K562 (cell line): ENCODE data around the gene KCNJ10. TPM values are rescaled to one million over a fixed set of nuclear protein-coding genes. Genes with fewer than 3 reads are reported as not detected.

Experiments used
- ATAC-seq: fragments of 200-7000 bp; cut with Tn5 transposase; 3 replicates; pipeline ENCODE4 v1.9.1; 2020; ENCODE audit warnings: moderate library complexity
- BruUV-seq: library from RNA; stranded (reverse); fragments of 400-500 nt; replicated peaks from 2 replicates; lab custom pipeline; 2021; lab: Mats Ljungman, UMichigan
- CTCF ChIA-PET: fragments of 300-600 bp; formaldehyde crosslinking; extraction: SDS; loops from one replicate; lab custom pipeline; 2021; ENCODE audit warnings: low intra/inter-chr PET ratio; lab: Yijun Ruan, JAX
- POLR2A ChIA-PET: fragments of 300-600, 350-650 bp; sonication (Branson Sonifier 250); formaldehyde crosslinking; extraction: SDS; loops from one replicate; lab custom pipeline; 2021; ENCODE audit warnings: antibody characterized with exemption, inconsistent platforms; lab: Yijun Ruan, JAX
- DNase-seq, 4 experiments: peaks; one replicate each; pipeline versions ENCODE4 v3.0.0 to v3.0.0-alpha.2; 2011 to 2018; ENCODE audit warnings: low spot score in 3 of 4, mixed read lengths in 3 of 4; ENCODE audit errors: extremely low read depth in 1 of 4
- FAIRE-seq: peaks from 2 replicates; lab custom pipeline; 2011; peaks lifted over from hg19 to GRCh38; lab: Jason Lieb, UNC
- H2AFZ ChIP-seq: 2 replicates; pipeline ENCODE4 v1.6.0; 2011; ENCODE audit warnings: low read depth, low read length, control low read depth, inconsistent platforms
- H3K27ac ChIP-seq: fragments of 200-600 bp; 3 replicates; pipeline ENCODE4 v1.8.0; 2011; ENCODE audit warnings: low read depth, mild to moderate bottlenecking, control low read depth, inconsistent platforms, low read length, moderate library complexity, mixed read lengths; ENCODE audit errors: extremely low read depth
- H3K27me3 ChIP-seq, 2 experiments: fragments of 300-600 bp in 1 of 2; 2 replicates in 1 of 2; 3 replicates in 1 of 2; pipeline versions ENCODE4 v1.6.0 to v1.8.0; 2011; ENCODE audit warnings: inconsistent platforms in 2 of 2, low read length in 2 of 2, mild to moderate bottlenecking in 1 of 2, mixed read lengths in 1 of 2, moderate library complexity in 1 of 2; ENCODE audit not compliant: control insufficient read depth in 2 of 2, insufficient read depth in 2 of 2
- H3K36me3 ChIP-seq: fragments of 300-600 bp; 3 replicates; pipeline ENCODE4 v1.8.0; 2011; ENCODE audit warnings: mild to moderate bottlenecking, low read length, inconsistent platforms; ENCODE audit not compliant: control insufficient read depth, insufficient read depth
- H3K4me1 ChIP-seq, 2 experiments: fragments of 200-600 bp in 1 of 2; replicated peaks in 1 of 2; 2 replicates in 1 of 2; 3 replicates in 1 of 2; pipeline versions ENCODE4 v1.5.1 to v1.8.0; 2011; ENCODE audit warnings: inconsistent platforms in 2 of 2, low read length in 2 of 2, mild to moderate bottlenecking in 1 of 2, mixed read lengths in 1 of 2, moderate library complexity in 1 of 2; ENCODE audit not compliant: control insufficient read depth in 2 of 2, insufficient read depth in 2 of 2
- H3K4me2 ChIP-seq: 2 replicates; pipeline ENCODE4 v1.6.1; 2011; ENCODE audit warnings: low read length, control low read depth, inconsistent platforms, mixed read lengths; ENCODE audit not compliant: insufficient read depth
- H3K4me3 ChIP-seq: fragments of 200-600 bp; sonication (generic), shearing (Covaris generic); 2 replicates; pipeline ENCODE4 v1.5.1; 2016; ENCODE audit warnings: control low read depth, inconsistent platforms
- H3K79me2 ChIP-seq: fragments of 200-600 bp; 3 replicates; pipeline ENCODE4 v1.8.0; 2011; ENCODE audit warnings: low read length, inconsistent platforms; ENCODE audit not compliant: control insufficient read depth, insufficient read depth
- H3K9ac ChIP-seq, 2 experiments: 2 replicates each; pipeline versions ENCODE4 v1.6.0 to v1.6.1; 2011; ENCODE audit warnings: low read depth in 2 of 2, low read length in 2 of 2, control low read depth in 1 of 2, inconsistent platforms in 1 of 2, mild to moderate bottlenecking in 1 of 2, mixed read lengths in 1 of 2; ENCODE audit not compliant: insufficient read depth in 1 of 2
- H3K9me1 ChIP-seq: one replicate; pipeline ENCODE4 v1.6.0; 2011; ENCODE audit warnings: inconsistent platforms, mild to moderate bottlenecking, low read length, moderate library complexity; ENCODE audit not compliant: control insufficient read depth, insufficient read depth
- H3K9me3 ChIP-seq: replicated peaks from 2 replicates; pipeline ENCODE4 v1.5.1; 2011; ENCODE audit warnings: low read depth, low read length, inconsistent platforms; ENCODE audit not compliant: control insufficient read depth, insufficient read depth
- H4K20me1 ChIP-seq: replicated peaks from 2 replicates; pipeline ENCODE4 v1.6.1; 2011; ENCODE audit warnings: low read length, inconsistent platforms, mixed read lengths; ENCODE audit not compliant: control insufficient read depth, insufficient read depth
- ATF1 ChIP-seq, 2 experiments: fragments of 450-650 bp in 1 of 2; IDR thresholded peaks; 2 replicates each; pipeline ENCODE4 v1.6.1; 2016; ENCODE audit warnings: missing compliant biosample characterization in 1 of 2, missing genetic modification characterization in 1 of 2
- CBFA2T3 ChIP-seq: fragments of 450-650 bp; IDR thresholded peaks from 2 replicates; pipeline ENCODE4 v1.6.1; 2017
- FOXP4 ChIP-seq: sonication (generic); formaldehyde crosslinking; IDR thresholded peaks from 2 replicates; pipeline ENCODE4 v1.8.0; 2022; ENCODE audit warnings: mild to moderate bottlenecking, missing genetic modification reagents, borderline replicate concordance
- KHSRP ChIP-seq: fragments of 450-650 bp; IDR thresholded peaks from 2 replicates; pipeline ENCODE4 v1.6.1; 2017
- L3MBTL2 ChIP-seq: fragments of 450-650 bp; IDR thresholded peaks from 2 replicates; pipeline ENCODE4 v1.6.1; 2016; ENCODE audit warnings: mild to moderate bottlenecking, moderate library complexity
- MTA3 ChIP-seq: fragments of 450-650 bp; formaldehyde crosslinking; IDR thresholded peaks from 2 replicates; pipeline ENCODE4 v1.6.1; 2017; ENCODE audit warnings: mild to moderate bottlenecking, borderline replicate concordance
- RBFOX2 ChIP-seq: fragments of 200-400 bp; formaldehyde crosslinking; IDR thresholded peaks from 2 replicates; pipeline ENCODE4 v1.6.1; 2017; ENCODE audit warnings: low read depth, mild to moderate bottlenecking, low read length, moderate library complexity
- ZNF444 ChIP-seq: fragments of 250-450 bp; sonication (Bioruptor Pico); IDR thresholded peaks from 2 replicates; pipeline ENCODE4 v1.4.0; 2020; ENCODE audit warnings: mild to moderate bottlenecking, moderate library complexity
- ZNF830 ChIP-seq: fragments of 250-450 bp; sonication (Bioruptor Pico); IDR thresholded peaks from 2 replicates; pipeline ENCODE4 v1.5.0; 2021; ENCODE audit warnings: mild to moderate bottlenecking
- WGBS: fragments of 100-300 bp; shearing (Covaris generic); methylation state at CpG from one replicate; pipeline ENCODE4 v1.1.6; 2016; ENCODE audit warnings: low coverage, mixed read lengths; ENCODE audit not compliant: insufficient coverage; ENCODE audit errors: missing lambda C conversion rate; 5-methylcytosine and 5-hydroxymethylcytosine counted together
- in situ Hi-C: fragments of 300-500 bp; cut with MboI; formaldehyde crosslinking; loops from 4 replicates; pipeline ENCODE4 v1.15.0; 2018; ENCODE audit warnings: inconsistent platforms, mixed read lengths
- intact Hi-C: fragments of 100-400 bp; cut with micrococcal nuclease; formaldehyde crosslinking; loops from 2 replicates; pipeline ENCODE4 v1.14.2; 2022
- polyA plus RNA-seq, 8 experiments: library from polyadenylated mRNA; depleted of rRNA in 4 of 8; stranded (reverse) in 5 of 8; unstranded in 3 of 8; fragments of >200 nt; fragmentation: Nextera tagmentation in 2 of 8; fragmentation: Illumina TruSeq in 1 of 8; extraction: Ambion mirVana in 2 of 8; extraction: Trizol in 1 of 8; gene quantifications; 2 replicates each; pipeline versions ENCODE4 v1.2.1 to v1.2.3, GENCODE V29; 2011 to 2014; ENCODE audit warnings: inconsistent platforms in 1 of 8, missing spikeins in 1 of 8
- total RNA-seq, 7 experiments: library from RNA; depleted of rRNA in 6 of 7; stranded (reverse); fragments of >200 nt in 6 of 7; fragmentation: Illumina TruSeq in 2 of 7; extraction: Trizol in 2 of 7; gene quantifications; 2 replicates each; pipeline versions ENCODE4 v1.2.1 to v1.2.3, GENCODE V29; 2011 to 2021; ENCODE audit warnings: low replicate concordance in 1 of 7
- TF ChIP-seq, protein P1 (sequence below): fragments of 250-450 bp; sonication (Bioruptor Pico); IDR thresholded peaks from 2 replicates; pipeline ENCODE4 v1.8.0; 2022; ENCODE audit warnings: inconsistent platforms
- TF ChIP-seq, protein P2 (sequence below): sonication (generic); formaldehyde crosslinking; IDR thresholded peaks from 2 replicates; pipeline ENCODE4 v1.8.0; 2022; ENCODE audit warnings: mild to moderate bottlenecking, low read depth, missing genetic modification reagents

The KCNJ10 gene
- total and polyA plus RNA-seq, 9 of the 15 experiments (the other 6 are each of a cell fraction or from before 2014, with no cell fraction given) = 0.06 to 0.11 TPM; not detected in 7

DNA sequence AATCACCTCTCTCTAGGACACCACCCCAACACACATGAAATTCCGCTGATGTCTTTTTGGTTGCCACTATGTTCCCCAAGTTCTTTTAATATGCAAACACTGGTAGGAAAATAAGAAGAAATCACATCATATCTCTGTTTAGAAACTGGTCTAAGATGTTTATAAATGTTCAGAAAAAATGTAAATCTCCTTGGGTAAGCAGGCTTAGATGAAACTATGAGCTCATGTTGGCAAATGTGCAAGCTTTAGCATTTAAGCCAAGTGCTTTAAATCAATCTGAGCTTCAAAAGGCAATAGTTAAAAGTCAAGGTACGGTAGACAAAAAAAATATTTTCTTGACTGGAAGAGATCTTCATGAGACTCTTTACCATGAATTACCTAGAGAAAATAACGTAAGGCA, 90.7 kb downstream of the KCNJ10 start:
- ChIA-PET CTCF (no interaction called here), POLR2A (no interaction called here)
- no peaks in the 10 kb centered on the region for H3K9me3 ChIP-seq
- peaks cover 23 to 41% of the 10 kb centered on the region in 2 experiments; a peak in 4 of 5 replicates for H3K27me3 ChIP-seq
- TF ChIP-seq ZNF830 (CRISPR knock-in tag) (no peak), RBFOX2 (no peak), ATF1 (CRISPR knock-in tag; IDR thresholded peaks at IDR 0.05) (no peak), ATF1 (tag; IDR thresholded peaks at IDR 0.05) (no peak)
- H4K20me1 ChIP-seq = no peaks in the 10 kb centered on the region; the same call in 1 of the 2 replicates
- DNase-seq = no peak
- FAIRE-seq = no peak
- H3K4me2 ChIP-seq = no peak overlapping the region
- no peaks in the 10 kb centered on the region for H3K9me1 ChIP-seq
- H3K4me3 ChIP-seq = no peak overlapping the region
- H2AFZ ChIP-seq = no peak overlapping the region
- no peaks in the 10 kb centered on the region for H3K36me3 ChIP-seq
- H3K27ac ChIP-seq = no peak overlapping the region
- no TSS peak for BruUV-seq
- H3K79me2 ChIP-seq = no peaks in the 10 kb centered on the region
- no peaks in the 10 kb centered on the region for H3K4me1 ChIP-seq
- intact Hi-C loops = no loop called here
- WGBS = 3% methylated on average over 3 of the region's 3 CpGs
- no peak for ATAC-seq
- in situ Hi-C loops = loop anchor here (25.0 kb wide), 1 partner anchor 792 kb away; no protein-coding TSS in a partner anchor
- no peak overlapping the region for H3K9ac ChIP-seq

GRCh38 chr1:159978107-159978398, 91.9 kb downstream of the KCNJ10 start:
- Histone ChIP-seq H4K20me1 (no peaks in the 10 kb centered on the region; the same call in 1 of the 2 replicates), H3K79me2 (no peaks in the 10 kb centered on the region), H2AFZ (no peak overlapping the region), H3K4me2 (no peak overlapping the region), H3K4me3 (no peak overlapping the region), H3K27me3 (peaks cover 23 to 36% of the 10 kb centered on the region in 2 experiments; a peak in 4 of 5 replicates), H3K27ac (no peak overlapping the region), H3K9me3 (no peaks in the 10 kb centered on the region), H3K36me3 (no peaks in the 10 kb centered on the region), H3K4me1 (no peaks in the 10 kb centered on the region), H3K9ac (no peak overlapping the region), H3K9me1 (no peaks in the 10 kb centered on the region)
- FAIRE-seq (no peak), DNase-seq (no peak), ATAC-seq (no peak)
- 0% methylated on average over 2 of the region's 2 CpGs for WGBS
- intact Hi-C loops (no loop called here), in situ Hi-C loops (loop anchor here (25.0 kb wide), 1 partner anchor 791 kb away; no protein-coding TSS in a partner anchor)
- CTCF ChIA-PET = no interaction called here
- no TSS peak for BruUV-seq
- POLR2A ChIA-PET = no interaction called here
- no peak for TF ChIP-seq KHSRP
- TF ChIP-seq, protein P1, sequence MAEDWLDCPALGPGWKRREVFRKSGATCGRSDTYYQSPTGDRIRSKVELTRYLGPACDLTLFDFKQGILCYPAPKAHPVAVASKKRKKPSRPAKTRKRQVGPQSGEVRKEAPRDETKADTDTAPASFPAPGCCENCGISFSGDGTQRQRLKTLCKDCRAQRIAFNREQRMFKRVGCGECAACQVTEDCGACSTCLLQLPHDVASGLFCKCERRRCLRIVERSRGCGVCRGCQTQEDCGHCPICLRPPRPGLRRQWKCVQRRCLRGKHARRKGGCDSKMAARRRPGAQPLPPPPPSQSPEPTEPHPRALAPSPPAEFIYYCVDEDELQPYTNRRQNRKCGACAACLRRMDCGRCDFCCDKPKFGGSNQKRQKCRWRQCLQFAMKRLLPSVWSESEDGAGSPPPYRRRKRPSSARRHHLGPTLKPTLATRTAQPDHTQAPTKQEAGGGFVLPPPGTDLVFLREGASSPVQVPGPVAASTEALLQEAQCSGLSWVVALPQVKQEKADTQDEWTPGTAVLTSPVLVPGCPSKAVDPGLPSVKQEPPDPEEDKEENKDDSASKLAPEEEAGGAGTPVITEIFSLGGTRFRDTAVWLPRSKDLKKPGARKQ = no peak
- TF ChIP-seq L3MBTL2 = no peak
- TF ChIP-seq CBFA2T3 = no peak
- no peak for TF ChIP-seq ZNF444 (CRISPR knock-in tag)
- TF ChIP-seq, protein P2, sequence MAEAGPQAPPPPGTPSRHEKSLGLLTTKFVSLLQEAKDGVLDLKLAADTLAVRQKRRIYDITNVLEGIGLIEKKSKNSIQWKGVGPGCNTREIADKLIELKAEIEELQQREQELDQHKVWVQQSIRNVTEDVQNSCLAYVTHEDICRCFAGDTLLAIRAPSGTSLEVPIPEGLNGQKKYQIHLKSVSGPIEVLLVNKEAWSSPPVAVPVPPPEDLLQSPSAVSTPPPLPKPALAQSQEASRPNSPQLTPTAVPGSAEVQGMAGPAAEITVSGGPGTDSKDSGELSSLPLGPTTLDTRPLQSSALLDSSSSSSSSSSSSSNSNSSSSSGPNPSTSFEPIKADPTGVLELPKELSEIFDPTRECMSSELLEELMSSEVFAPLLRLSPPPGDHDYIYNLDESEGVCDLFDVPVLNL (CRISPR knock-in tag) = no peak
- no peak for TF ChIP-seq FOXP4 (CRISPR knock-in tag)
- no peak for TF ChIP-seq MTA3
